Measurements from ENCODE around the gene RAD51B. TPM values are rescaled to one million over a fixed set of nuclear protein-coding genes. Genes with fewer than 3 reads are reported as not detected.
"Not testable (repeated sequence)": the region's sequence is repeated elsewhere in the genome, so short reads cannot be mapped to it uniquely, and the experiment has no call there.

RAD51B gene
- total and polyA plus RNA-seq, 4 experiments from 2014 or later: 22.0 to 35.7 (median 31.4) TPM

DNA sequence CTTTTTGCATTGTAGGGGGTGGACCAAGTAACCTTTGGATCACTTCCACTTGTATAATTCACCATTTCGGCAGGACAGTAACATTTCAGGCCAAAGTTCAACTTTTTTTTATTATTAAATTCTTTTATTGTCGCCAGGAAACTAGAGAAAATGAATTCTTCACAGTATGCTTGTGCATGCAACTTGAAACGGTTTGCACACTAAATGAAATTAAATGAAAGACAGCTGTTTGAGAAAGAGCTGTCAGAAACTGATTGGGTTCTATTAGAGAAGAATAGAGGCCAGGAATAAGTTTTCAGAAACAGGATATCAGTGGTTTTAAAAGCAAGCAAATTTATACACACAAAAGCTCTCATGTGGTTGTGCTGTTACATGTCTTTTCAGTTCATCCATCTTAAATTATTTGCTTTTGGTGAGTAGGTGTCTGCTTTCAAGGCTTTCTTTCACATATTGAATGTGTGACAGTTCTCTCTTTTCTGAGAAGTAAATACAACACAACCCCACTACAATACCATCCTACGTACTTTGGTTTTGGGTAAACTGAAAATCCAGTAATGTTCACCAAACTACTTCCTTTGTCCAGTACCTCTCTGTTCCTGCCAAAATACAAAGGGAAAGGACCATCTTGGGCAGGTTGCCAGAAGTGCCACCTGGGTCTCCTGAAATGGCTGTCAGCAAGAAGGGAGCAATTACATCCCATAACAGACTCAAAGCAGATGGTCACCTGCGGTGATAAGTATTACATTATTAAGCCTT is 291.7 kb downstream of the RAD51B start:
- H3K9me3 Mint-ChIP-seq: no peaks in the 10 kb centered on the region
- H3K36me3 ChIP-seq (ENCODE audit: insufficient read depth, low read length): no peaks in the 10 kb centered on the region
- no peaks in the 10 kb centered on the region for H3K9me3 ChIP-seq (ENCODE audit: control insufficient read depth in 1 of 2, low read length in 2 of 2)
- no peak overlapping the region for H3K4me3 ChIP-seq (ENCODE audit: low read length in 2 of 2)
- no peak for DNase-seq
- H3K4me1 Mint-ChIP-seq: peaks cover 15 to 33% (median 24%) of the 10 kb centered on the region in 4 donors
- H3K4me3 Mint-ChIP-seq: peak overlapping the region in 3 of 8 donors; percentile 1 to 18 (median 4)
- ChIA-PET POLR2A (ENCODE audit: partially characterized antibody) (no interaction called here), CTCF (ENCODE audit: partially characterized antibody) (no interaction called here)
- H3K27me3 ChIP-seq (ENCODE audit: insufficient read depth, low read length): no peaks in the 10 kb centered on the region
- H3K4me1 ChIP-seq (ENCODE audit: insufficient read depth, low read length): peaks cover 13% of the 10 kb centered on the region
- H3K27ac ChIP-seq (ENCODE audit: low read depth, low read length): no peak overlapping the region
- H3K27ac Mint-ChIP-seq: peak overlapping the region in 4 of 7 donors; percentile 1 to 50 (median 24)
- intact Hi-C loops (cut with micrococcal nuclease): no loop called here
- no peaks in the 10 kb centered on the region for H3K36me3 Mint-ChIP-seq
- no peaks in the 10 kb centered on the region for H3K27me3 Mint-ChIP-seq

GRCh38 chr14:68111853-68112270 is 292.3 kb downstream of the RAD51B start:
- no peak overlapping the region for H3K4me3 ChIP-seq (ENCODE audit: low read length in 2 of 2)
- Mint-ChIP-seq H3K27me3 (no peaks in the 10 kb centered on the region), H3K27ac (peak overlapping the region in 1 of 7 donors; percentile 18), H3K9me3 (no peaks in the 10 kb centered on the region), H3K4me1 (peaks cover 15 to 33% (median 24%) of the 10 kb centered on the region in 4 donors), H3K4me3 (peak overlapping the region in 1 of 8 donors; percentile 18), H3K36me3 (no peaks in the 10 kb centered on the region)
- CTCF ChIA-PET (ENCODE audit: partially characterized antibody): no interaction called here
- no peak overlapping the region for H3K27ac ChIP-seq (ENCODE audit: low read depth, low read length)
- intact Hi-C loops (cut with micrococcal nuclease): no loop called here
- H3K4me1 ChIP-seq (ENCODE audit: insufficient read depth, low read length): peaks cover 13% of the 10 kb centered on the region
- H3K36me3 ChIP-seq (ENCODE audit: insufficient read depth, low read length): no peaks in the 10 kb centered on the region
- no peaks in the 10 kb centered on the region for H3K9me3 ChIP-seq (ENCODE audit: control insufficient read depth in 1 of 2, low read length in 2 of 2)
- H3K27me3 ChIP-seq (ENCODE audit: insufficient read depth, low read length): no peaks in the 10 kb centered on the region
- POLR2A ChIA-PET (ENCODE audit: partially characterized antibody): no interaction called here
- DNase-seq: no peak

DNA sequence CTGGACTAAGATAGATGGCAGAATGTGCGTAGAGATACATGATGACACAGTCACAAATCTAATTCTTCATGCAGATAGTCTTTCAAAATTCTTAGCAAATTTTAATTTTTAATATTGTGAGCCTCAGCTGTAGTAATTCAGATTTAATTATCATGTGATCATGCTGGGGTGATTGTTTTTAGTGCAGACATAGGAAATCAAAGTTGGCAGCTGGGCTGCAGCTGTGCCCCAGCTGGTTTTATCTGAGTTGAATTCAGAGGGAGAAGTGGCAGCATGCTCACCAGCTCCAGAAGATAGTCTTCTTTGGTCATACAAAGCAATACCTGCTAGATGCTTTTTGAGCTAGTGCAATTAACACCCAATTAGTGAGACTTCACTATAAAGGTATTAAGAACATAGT is 292.9 kb downstream of the RAD51B start:
- POLR2A ChIA-PET (ENCODE audit: partially characterized antibody): no interaction called here
- no peak overlapping the region for H3K4me3 ChIP-seq (ENCODE audit: low read length in 2 of 2)
- no peak for DNase-seq
- peaks cover 13% of the 10 kb centered on the region for H3K4me1 ChIP-seq (ENCODE audit: insufficient read depth, low read length)
- no peaks in the 10 kb centered on the region for H3K9me3 Mint-ChIP-seq
- peaks cover 15 to 33% (median 24%) of the 10 kb centered on the region in 4 donors for H3K4me1 Mint-ChIP-seq
- intact Hi-C loops (cut with micrococcal nuclease): no loop called here
- no peaks in the 10 kb centered on the region for H3K36me3 Mint-ChIP-seq
- no peaks in the 10 kb centered on the region for H3K9me3 ChIP-seq (ENCODE audit: control insufficient read depth in 1 of 2, low read length in 2 of 2)
- no peak overlapping the region for H3K27ac ChIP-seq (ENCODE audit: low read depth, low read length)
- CTCF ChIA-PET (ENCODE audit: partially characterized antibody): no interaction called here
- peak overlapping the region in 1 of 7 donors; percentile 18 for H3K27ac Mint-ChIP-seq
- no peak overlapping the region for H3K4me3 Mint-ChIP-seq
- no peaks in the 10 kb centered on the region for H3K27me3 ChIP-seq (ENCODE audit: insufficient read depth, low read length)
- H3K27me3 Mint-ChIP-seq: no peaks in the 10 kb centered on the region
- no peaks in the 10 kb centered on the region for H3K36me3 ChIP-seq (ENCODE audit: insufficient read depth, low read length)

DNA sequence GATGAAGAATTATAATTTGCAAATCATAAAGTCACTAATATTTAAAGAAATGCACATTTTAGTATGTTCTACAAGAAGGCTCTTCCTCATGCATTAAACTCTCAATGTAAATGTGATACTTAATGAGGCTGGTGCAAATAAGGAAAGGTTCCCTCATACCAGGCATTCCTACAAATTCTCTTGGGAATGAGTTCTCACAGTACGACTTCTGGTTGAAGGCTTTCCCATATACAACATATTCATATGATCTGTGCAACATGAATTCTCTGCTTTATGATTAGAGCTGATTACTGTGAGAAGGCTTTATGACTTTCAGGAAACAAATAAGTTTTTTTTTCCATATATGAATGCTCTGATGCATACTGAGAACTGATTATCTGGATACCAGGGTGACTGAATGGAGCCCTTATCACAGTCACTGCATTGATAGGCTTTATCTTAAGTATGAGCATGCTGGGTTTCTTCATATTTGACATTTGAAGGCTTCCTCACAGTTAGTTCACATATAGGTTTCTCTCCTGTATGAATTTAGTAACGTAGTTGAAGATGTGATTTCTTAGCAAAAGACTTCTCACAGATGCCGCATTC is 293.9 kb downstream of the RAD51B start:
- Histone ChIP-seq H3K9me3 (ENCODE audit: control insufficient read depth in 1 of 2, low read length in 2 of 2) (no peaks in the 10 kb centered on the region), H3K27me3 (ENCODE audit: insufficient read depth, low read length) (no peaks in the 10 kb centered on the region), H3K36me3 (ENCODE audit: insufficient read depth, low read length) (no peaks in the 10 kb centered on the region), H3K4me3 (ENCODE audit: low read length in 2 of 2) (no peak overlapping the region), H3K27ac (ENCODE audit: low read depth, low read length) (no peak overlapping the region), H3K4me1 (ENCODE audit: insufficient read depth, low read length) (peaks cover 13% of the 10 kb centered on the region)
- POLR2A ChIA-PET (ENCODE audit: partially characterized antibody): no interaction called here
- CTCF ChIA-PET (ENCODE audit: partially characterized antibody): no interaction called here
- Mint-ChIP-seq H3K4me3 (no peak overlapping the region), H3K4me1 (peaks cover 15 to 33% (median 24%) of the 10 kb centered on the region in 4 donors), H3K27me3 (no peaks in the 10 kb centered on the region), H3K27ac (no peak overlapping the region), H3K36me3 (no peaks in the 10 kb centered on the region), H3K9me3 (no peaks in the 10 kb centered on the region)
- intact Hi-C loops (cut with micrococcal nuclease): no loop called here
- DNase-seq: no peak

GRCh38 chr14:68115952-68116351 is 296.4 kb downstream of the RAD51B start:
- peaks cover 7 to 15% (median 9%) of the 10 kb centered on the region in 4 donors for H3K4me1 Mint-ChIP-seq
- DNase-seq; H3K27ac Mint-ChIP-seq; H3K4me3 ChIP-seq (ENCODE audit: low read length in 2 of 2); H3K27ac ChIP-seq (ENCODE audit: low read depth, low read length); H3K27me3 Mint-ChIP-seq; H3K9me3 Mint-ChIP-seq; POLR2A ChIA-PET (ENCODE audit: partially characterized antibody); H3K9me3 ChIP-seq (ENCODE audit: control insufficient read depth in 1 of 2, low read length in 2 of 2); intact Hi-C loops (cut with micrococcal nuclease); H3K36me3 Mint-ChIP-seq; H3K4me3 Mint-ChIP-seq; H3K36me3 ChIP-seq (ENCODE audit: insufficient read depth, low read length); H3K27me3 ChIP-seq (ENCODE audit: insufficient read depth, low read length); CTCF ChIA-PET (ENCODE audit: partially characterized antibody): not testable (repeated sequence)
- peaks cover 11% of the 10 kb centered on the region for H3K4me1 ChIP-seq (ENCODE audit: insufficient read depth, low read length)

GRCh38 chr14:68122651-68123050 is 303.1 kb downstream of the RAD51B start:
- Mint-ChIP-seq H3K4me3 (no peak overlapping the region), H3K9me3 (peaks cover 0 to 11% (median 5%) of the 10 kb centered on the region in 8 donors), H3K27me3 (no peaks in the 10 kb centered on the region), H3K36me3 (peaks cover 4 to 9% of the 10 kb centered on the region in 2 donors), H3K4me1 (no peaks in the 10 kb centered on the region), H3K27ac (no peak overlapping the region)
- no peaks in the 10 kb centered on the region for H3K4me1 ChIP-seq (ENCODE audit: insufficient read depth, low read length)
- no peaks in the 10 kb centered on the region for H3K27me3 ChIP-seq (ENCODE audit: insufficient read depth, low read length)
- ChIA-PET POLR2A (ENCODE audit: partially characterized antibody) (no interaction called here), CTCF (ENCODE audit: partially characterized antibody) (no interaction called here)
- intact Hi-C loops (cut with micrococcal nuclease): no loop called here
- no peaks in the 10 kb centered on the region for H3K36me3 ChIP-seq (ENCODE audit: insufficient read depth, low read length)
- no peaks in the 10 kb centered on the region for H3K9me3 ChIP-seq (ENCODE audit: control insufficient read depth in 1 of 2, low read length in 2 of 2)
- no peak overlapping the region for H3K4me3 ChIP-seq (ENCODE audit: low read length in 2 of 2)
- DNase-seq: no peak
- H3K27ac ChIP-seq (ENCODE audit: low read depth, low read length): no peak overlapping the region

- no peaks in the 10 kb centered on the region for H3K27me3 ChIP-seq (ENCODE audit: insufficient read depth, low read length)
- H3K4me3 ChIP-seq (ENCODE audit: low read length in 2 of 2): no peak overlapping the region
- H3K36me3 Mint-ChIP-seq: peaks cover 4 to 9% of the 10 kb centered on the region in 2 donors
- no peaks in the 10 kb centered on the region for H3K27me3 Mint-ChIP-seq
- H3K4me3 Mint-ChIP-seq: no peak overlapping the region
- CTCF ChIA-PET (ENCODE audit: partially characterized antibody): no interaction called here
- no peaks in the 10 kb centered on the region for H3K36me3 ChIP-seq (ENCODE audit: insufficient read depth, low read length)
- H3K4me1 Mint-ChIP-seq: no peaks in the 10 kb centered on the region
- intact Hi-C loops (cut with micrococcal nuclease): no loop called here
- H3K27ac ChIP-seq (ENCODE audit: low read depth, low read length): no peak overlapping the region
- no peaks in the 10 kb centered on the region for H3K9me3 ChIP-seq (ENCODE audit: control insufficient read depth in 1 of 2, low read length in 2 of 2)
- no peak overlapping the region for H3K27ac Mint-ChIP-seq
- no peaks in the 10 kb centered on the region for H3K4me1 ChIP-seq (ENCODE audit: insufficient read depth, low read length)
- peaks cover 0 to 11% (median 5%) of the 10 kb centered on the region in 8 donors for H3K9me3 Mint-ChIP-seq
- POLR2A ChIA-PET (ENCODE audit: partially characterized antibody): no interaction called here
- no peak for DNase-seq
Observed at GRCh38 chr14:68124050-68124449, 304.5 kb downstream of the RAD51B start.

All from CD4-positive, alpha-beta memory T cell (primary cell).